ENCODE measurements around the gene AUTS2.

Gene AUTS2

DNA sequence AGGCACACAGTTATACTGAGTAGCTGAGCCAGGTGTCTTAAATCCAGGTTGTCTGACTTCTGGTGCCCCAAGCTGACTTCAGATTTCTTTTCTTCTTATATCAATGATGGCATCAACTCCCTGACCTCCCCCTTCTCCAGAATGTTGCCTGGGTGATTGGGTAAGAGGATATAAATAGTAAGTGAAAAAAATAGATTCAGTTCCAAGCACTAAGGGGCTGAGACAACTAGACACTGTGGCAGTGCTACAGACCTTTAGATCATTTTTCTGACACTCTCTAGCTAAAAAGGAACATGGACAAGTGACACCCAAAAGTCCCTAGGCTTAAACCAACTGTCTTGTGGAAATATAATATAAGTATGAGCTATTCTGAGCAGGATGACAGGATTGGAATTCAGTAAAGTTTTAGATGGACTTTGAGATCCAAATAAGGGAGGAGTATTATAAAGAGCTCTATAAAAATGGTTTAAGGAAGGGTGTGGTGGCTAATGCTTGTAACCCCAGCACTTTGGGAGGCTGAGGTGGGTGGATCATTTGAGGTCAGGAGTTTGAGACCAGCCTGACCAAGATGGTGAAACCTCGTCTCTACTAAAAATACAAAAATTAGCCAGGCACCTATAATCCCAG lies 944.6 kb downstream of the AUTS2 start:
- no peak for DNase-seq (ENCODE audit: extremely low read depth in 1 of 2, low read depth in 1 of 2)

DNA sequence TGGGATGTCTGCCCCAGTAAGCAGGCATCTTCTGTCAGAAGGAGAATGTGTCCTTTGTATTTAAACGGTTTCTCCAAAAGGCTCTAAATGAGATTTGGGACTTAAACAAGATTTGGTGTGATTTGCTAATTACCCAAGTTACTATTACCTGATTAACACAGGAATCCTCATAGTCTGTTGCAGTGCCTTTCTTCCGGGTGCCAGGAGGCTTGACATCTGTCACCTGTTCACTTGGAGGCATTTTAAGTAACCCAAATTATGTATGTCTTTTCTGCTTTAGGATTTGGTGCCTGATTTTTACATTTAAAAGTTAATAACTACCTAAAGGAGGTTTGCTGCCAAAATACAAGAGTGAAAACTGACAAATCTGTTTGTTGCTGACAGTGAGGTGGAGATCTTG lies 945.7 kb downstream of the AUTS2 start:
- no peak for DNase-seq (ENCODE audit: extremely low read depth in 1 of 2, low read depth in 1 of 2)

DNA sequence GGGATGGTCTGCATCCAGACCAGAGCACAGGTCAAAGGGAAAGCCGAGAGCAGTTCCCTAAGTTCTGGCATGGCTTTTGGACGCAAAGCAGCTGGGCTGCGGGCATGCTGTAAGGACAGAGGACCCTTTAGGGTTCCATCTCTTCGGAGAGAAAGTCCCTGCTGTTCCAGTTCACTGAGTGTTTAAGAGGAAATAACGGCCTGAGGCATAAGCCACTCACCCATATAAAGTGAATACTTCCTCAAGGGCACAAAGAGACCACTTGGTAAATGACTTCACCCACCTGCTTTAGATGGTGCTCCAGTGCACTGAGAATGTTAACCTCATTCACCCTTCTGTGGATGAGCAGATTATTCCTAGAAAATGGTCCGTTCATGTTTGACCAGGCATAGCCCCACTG lies 946.9 kb downstream of the AUTS2 start:
- no peak for DNase-seq (ENCODE audit: extremely low read depth in 1 of 2, low read depth in 1 of 2)

DNA sequence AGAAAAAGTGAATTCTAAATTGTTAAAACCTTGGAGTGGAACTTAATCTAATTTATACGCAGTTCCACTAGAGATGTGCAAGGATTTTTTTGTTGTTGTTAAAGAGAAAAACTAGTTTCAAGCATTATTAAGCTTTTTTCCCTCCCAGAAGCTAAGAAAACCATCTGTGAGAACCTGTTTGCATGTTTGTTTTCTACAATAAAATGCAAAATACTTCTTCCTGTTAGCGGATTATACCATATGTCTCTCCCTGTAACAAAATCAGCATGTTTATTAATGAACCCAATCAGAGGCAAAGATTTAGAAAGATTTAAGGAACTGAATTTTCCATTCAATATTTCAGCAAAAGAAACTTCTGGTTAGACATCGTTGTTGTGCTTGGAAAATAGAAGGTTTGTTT lies 953.9 kb downstream of the AUTS2 start:
- no peak for DNase-seq (ENCODE audit: extremely low read depth in 1 of 2, low read depth in 1 of 2)

DNA sequence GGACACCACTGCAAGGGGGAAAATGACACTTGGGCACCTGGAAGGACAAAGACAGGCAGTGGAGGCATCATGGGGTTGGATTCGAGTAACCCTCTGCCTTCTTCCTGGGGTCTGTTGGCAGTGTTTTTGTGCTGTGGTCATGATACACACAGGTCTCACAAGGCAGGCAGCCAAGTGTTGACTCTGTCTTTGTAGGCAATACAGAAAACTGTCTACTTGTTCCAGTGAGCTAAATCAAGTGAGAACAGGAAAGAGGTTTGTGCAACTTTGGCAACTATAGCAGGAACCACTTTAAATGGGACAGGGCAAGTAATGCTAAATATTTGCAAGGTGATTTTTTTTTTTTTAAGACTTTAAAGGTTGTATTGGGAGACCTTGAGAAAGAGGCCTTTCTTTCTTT lies 955.1 kb downstream of the AUTS2 start:
- no peak for DNase-seq (ENCODE audit: extremely low read depth in 1 of 2, low read depth in 1 of 2)

DNA sequence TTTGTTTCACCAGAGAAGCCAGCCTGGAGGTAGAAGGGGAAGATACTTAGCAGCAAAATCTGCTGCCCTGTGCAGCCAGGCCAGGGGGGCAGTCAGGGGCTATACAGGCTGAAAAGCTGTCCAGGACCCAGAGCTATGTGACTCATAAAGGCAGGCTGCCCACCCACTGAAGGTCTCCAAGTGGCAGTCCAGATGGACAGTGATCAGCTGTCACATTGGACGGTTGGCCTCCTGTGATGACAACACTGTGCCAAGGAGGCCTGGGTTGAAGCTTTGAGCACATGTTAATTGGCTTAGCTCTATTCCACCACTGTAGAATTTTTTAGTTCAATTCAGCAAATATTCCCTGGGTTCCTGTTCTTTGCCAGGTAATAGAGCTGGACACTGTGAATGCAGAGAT lies 956.4 kb downstream of the AUTS2 start:
- DNase-seq (ENCODE audit: extremely low read depth in 1 of 2, low read depth in 1 of 2) = no peak

DNA sequence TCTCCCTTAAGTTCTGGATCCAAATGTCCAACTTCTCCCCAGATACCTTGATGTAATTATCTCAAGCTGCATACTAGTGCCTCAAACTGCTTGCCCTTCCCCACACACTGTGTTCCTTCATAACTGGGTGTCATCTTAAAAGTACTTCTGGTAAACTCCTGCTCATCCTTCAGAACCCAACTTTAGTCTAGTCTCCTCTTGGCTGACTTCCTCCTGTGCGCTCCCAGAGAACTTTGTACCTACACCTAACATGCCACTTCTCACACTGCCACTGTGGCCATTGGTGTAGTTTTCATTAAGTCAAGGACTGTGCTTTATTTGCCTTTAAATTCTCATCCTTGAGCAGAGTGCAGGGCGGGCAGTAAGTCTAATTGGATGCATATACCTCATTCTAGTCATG lies 958.5 kb downstream of the AUTS2 start:
- no peak for DNase-seq (ENCODE audit: extremely low read depth in 1 of 2, low read depth in 1 of 2)

DNA sequence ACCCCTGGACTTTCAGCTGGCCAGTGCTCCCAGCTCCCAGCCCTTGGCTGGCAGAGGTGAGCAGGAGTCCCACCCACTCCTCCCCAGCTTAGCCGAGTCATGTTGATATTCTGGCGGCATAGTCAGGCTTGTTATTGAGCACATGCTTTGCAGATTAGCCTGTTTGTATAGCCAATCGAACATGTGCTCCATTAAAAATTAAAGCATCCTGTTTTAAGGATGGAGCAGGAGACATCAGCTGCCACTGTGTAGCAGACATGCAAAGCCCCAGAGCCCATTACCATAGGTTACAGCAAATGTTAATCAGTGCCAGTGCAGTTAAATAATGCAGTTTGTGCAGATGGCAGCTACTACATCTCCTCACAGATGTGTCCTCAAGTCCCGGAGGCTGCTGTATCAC lies 959.1 kb downstream of the AUTS2 start:
- no peak for DNase-seq (ENCODE audit: extremely low read depth in 1 of 2, low read depth in 1 of 2)

DNA sequence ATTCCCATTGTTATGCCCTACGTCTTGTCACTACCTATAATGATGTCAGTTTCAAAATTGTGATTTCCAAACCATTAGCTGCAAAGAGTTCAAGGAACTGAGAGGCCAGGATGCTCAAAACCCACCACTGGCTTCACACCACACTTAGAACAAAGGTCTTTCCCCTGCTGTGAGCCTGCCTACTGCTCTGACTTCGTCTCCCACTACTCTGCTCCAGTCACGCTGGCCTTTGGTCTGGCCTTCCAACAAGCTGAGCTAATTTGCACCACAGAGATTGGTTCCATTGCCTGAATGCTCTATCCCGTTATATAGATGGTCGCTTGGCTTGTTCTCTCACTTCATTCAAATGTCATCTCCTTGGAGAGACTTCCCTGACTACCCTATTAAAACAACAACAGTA lies 961.5 kb downstream of the AUTS2 start:
- no peak for DNase-seq (ENCODE audit: extremely low read depth in 1 of 2, low read depth in 1 of 2)

DNA sequence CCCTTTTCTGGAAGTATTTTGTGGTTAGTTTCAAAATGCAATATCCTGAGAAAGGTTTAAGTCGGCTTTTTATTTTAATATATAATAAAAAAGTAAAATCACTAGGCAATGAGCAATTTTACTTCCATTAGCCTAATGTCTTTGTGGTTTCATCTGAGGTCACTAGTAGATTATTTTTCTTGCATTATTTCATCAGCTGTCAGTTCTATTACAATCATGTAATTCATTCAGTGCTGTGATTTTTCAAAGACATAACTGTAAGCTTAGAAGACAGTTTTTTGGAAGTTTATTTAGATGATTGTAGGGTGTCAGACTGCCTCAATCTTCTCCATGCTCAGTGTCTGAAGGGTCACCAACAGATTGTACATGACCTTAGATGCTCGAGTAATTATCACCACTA lies 965.7 kb downstream of the AUTS2 start:
- DNase-seq (ENCODE audit: extremely low read depth in 1 of 2, low read depth in 1 of 2) = no peak

DNA sequence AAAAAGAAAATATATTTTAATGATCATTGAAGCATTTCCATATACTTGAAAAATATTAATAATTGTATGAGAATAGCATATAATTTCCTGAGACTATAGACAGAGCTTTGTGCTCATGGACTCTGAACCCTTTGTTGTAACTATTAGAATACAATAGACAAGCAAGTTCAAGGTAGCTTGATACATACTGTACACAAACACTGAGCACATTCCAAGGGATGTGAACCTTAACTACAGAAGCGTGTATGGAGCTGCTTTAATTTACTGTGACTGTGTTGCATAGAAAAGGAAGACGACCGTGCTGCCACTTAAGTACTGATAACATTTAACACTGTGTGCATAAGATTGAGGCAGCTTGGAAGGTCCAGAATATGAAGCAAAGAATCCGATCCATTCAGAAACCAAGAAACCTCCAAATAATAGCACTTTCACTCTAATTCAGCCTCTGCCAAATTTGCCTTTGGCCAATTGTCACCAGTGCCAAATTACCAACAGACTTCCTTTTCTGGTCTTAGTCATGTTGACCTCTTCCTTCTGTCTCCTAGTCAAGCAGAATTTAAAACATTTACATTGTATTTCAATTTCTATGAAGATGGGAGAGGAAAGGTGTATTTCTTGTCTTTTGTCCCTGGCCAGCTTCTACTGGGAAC lies 967.6 kb downstream of the AUTS2 start:
- DNase-seq (ENCODE audit: extremely low read depth in 1 of 2, low read depth in 1 of 2) = no peak

DNA sequence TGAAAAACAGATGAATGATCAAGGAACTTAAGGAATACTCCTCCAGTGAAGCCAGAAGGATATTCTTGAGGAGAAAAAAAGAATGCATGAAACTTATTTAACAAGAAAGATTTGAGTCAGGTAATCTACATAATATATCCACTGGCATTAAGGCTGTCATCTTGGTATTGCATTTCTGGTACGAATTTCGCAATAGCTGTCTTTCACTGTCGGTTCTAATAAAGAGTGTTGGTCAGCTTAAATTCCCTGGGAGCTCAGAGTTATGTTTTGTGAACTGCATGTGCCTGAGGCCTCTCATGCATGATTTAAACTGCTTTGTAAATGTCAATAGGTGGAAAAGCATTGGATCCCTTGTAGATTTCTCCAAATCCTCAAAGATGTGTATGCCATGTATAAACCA lies 968.4 kb downstream of the AUTS2 start:
- DNase-seq (ENCODE audit: extremely low read depth in 1 of 2, low read depth in 1 of 2) = no peak

DNA sequence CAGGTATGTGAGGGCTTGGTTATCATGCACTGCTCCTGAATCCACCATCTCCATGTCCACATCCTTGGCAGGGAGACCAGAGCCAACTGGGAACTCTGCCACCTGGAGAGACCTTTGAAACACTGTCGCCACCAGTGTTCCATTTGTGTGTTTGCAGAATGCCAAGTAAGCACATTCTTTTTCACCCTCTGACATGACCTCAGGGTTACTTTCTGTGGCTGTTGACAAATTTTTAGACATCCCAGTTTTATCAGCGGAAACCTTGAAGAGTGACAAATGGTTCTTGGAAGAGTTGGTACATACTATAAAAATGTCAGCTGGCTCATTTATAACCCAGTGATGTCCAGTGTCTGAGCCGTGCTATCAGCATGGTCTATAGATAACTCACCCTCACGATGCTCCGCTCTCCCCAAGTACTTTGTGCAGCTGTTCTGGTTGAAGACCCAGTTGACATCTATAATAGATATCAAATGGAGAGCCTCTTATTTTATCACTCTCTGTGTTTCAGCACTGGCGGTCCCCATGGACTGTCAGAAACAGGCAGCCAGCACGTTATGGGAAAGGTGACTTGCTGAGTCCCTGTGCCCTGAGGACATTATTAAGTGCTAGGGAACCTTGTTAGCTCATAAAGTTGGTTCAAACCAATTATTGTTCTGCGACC lies 970.5 kb downstream of the AUTS2 start:
- DNase-seq (ENCODE audit: extremely low read depth in 1 of 2, low read depth in 1 of 2) = no peak

DNA sequence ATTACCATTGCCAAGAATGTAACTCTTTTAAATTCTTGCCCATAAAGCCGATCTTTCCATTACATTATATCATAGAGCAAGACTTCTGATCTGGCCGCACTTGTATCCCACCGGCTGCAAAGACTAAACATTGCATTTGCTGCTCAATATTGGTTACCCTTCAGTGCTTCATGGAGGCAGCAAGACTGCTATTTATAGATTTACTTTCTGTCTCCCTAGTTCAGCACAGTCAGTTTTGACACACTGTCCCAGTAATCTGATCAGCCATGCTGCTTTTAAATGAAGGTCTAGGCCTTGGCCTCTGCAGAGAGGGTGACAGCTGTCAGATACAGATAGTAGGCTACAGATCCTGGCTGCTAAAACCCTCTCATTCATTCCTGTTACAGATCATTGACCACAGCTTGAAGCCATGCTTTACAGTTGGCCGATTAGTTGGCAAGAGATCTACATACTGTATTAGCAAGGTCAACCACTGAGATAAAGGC lies 971.1 kb downstream of the AUTS2 start:
- DNase-seq (ENCODE audit: extremely low read depth in 1 of 2, low read depth in 1 of 2) = no peak

DNA sequence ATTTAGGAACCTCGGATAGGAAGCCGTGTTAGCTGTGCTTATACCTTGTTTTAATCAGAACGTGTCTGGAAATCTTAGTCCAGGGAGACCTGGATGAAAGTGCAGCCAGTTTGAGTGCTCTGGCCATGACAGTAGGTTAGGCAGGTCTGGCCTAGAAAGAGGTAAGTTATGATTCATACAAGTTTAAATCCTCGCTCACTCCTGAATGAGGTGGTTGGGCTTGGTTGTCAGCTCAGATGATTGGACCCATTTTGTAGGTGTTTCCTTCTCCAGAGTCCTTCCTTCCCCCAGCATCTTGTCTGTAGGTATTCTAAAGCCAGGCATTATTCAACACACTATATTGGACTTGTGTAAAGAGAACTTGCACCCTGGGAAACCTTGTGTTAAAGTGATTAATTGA lies 971.8 kb downstream of the AUTS2 start:
- no peak for DNase-seq (ENCODE audit: extremely low read depth in 1 of 2, low read depth in 1 of 2)

DNA sequence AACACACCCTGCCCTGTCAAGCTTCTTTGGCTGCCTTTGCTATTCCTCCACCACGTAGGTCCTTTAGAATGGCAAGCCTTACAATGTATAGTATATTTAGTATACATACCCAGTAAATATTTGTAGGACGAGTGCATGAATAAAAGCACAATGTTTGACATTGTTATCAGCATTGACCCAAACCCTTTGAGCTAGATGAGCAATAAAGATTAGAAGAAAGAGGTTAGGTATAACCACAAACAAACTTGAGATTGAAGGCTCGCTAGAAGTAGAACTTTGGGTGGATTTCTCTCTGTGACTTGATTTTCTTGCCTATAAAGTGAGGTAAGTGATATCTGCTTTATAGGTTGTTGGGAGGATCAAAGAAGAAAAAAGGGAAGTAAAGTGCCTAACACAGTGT lies 972.7 kb downstream of the AUTS2 start:
- no peak for DNase-seq (ENCODE audit: extremely low read depth in 1 of 2, low read depth in 1 of 2)

DNA sequence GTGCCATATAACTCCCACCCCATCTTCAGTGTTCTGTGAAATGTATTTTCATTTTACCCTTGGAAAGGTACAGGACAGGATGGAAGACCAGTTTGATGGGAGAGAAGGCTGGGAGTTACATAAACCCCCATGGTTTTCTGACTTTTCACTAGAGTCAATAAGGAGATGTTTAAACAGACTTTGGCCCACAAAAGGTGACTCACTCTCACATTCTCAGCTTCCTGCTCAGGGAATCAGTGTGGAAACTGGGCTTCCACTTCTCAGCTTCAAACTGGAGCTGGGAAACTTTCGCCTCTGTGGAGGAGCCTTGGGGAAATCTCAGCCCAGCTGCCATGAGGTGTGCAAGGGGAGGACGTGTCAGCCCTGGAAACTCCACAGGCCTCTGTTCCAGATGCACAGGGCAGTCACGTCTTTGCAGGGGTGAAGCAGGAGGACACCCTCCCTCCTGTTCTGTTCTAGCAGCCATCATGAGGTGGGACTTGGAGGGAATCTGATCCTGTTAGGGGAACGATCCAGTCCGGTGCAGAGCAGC lies 973.2 kb downstream of the AUTS2 start:
- no peak for DNase-seq (ENCODE audit: extremely low read depth in 1 of 2, low read depth in 1 of 2)

DNA sequence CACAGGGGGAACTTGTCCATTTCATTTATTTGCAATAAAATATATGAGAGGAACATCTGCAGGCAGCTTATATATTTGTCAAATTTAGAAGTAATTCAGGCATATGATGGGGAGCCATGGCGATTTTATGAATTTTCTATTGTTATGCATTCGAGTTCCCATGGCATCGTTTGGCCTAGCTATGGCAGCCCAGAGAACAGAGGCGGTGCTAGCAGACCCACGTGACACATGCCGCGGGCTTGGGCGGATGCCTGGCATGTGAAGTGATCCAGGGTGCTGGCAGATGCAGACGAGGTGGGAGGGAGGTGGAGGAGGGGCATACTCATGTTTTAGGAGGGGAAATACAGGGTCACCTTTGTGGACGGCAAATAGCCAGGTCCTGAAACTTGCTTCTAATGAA lies 973.7 kb downstream of the AUTS2 start:
- no peak for DNase-seq (ENCODE audit: extremely low read depth in 1 of 2, low read depth in 1 of 2)

DNA sequence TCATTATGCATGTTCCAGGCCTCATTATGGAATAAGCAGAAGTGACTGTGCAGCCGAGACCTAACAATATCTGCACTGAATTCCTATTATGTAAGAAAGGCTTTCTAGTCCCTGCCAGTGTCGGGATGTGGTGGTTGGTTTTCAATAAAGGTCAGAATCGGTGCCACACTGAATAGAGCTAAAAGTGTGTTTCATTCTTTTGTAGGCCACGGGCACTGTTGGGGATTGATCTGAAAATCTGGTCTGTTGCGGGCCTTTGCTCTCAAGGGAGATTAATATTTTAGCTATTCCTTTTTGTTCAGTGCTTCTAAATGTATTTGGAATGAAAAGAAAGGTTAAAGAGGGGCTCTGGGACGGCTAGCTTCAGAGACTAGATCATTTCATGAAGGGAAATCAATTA lies 974.3 kb downstream of the AUTS2 start:
- DNase-seq (ENCODE audit: extremely low read depth in 1 of 2, low read depth in 1 of 2) = no peak

DNA sequence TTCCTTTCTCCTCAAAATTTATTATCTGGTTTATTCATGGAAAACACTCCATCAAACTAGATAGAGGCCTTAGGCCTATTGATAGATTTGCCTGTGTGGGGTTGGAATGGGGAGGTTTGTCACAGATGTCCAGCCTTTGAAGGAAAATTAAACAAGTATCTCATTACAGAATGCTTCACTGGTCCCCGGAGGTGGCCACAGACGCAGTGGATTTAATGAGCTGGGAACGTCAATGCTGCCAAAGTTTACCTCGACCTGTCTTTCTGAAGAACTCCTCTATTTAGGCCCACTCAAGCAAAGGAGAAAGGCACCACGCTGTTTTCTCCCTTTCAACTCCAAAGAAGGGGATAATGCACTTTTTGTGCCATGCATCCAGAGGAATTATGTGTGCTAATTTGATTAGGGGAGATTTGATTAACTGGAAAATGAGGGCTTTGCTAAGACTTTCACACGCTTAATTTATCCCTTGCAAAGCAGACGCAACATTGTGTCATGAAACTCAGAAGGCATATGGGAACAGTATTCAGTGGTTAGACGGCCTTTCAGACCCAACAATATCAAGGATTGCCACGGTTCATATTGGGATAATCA lies 974.9 kb downstream of the AUTS2 start:
- no peak for DNase-seq (ENCODE audit: extremely low read depth in 1 of 2, low read depth in 1 of 2)

DNA sequence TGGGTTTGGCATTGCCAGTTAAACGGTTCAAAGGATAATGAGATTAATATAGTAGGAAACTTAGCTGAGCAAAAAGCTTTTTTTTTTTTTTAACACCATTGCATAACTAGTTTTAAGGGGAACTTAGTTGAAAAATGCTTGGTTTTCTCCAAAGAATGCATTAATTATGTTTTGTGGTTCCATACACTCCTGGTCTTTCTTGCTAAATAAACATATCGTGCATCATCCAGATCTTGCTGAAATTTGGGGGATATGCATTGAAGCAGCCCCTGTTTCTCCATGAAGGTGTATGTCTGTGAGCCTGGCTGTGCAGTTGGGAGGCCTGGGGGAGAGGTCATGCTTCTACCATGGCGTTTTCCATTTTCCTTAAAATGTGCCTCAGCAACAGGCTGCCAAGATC lies 975.4 kb downstream of the AUTS2 start:
- no peak for DNase-seq (ENCODE audit: extremely low read depth in 1 of 2, low read depth in 1 of 2)

DNA sequence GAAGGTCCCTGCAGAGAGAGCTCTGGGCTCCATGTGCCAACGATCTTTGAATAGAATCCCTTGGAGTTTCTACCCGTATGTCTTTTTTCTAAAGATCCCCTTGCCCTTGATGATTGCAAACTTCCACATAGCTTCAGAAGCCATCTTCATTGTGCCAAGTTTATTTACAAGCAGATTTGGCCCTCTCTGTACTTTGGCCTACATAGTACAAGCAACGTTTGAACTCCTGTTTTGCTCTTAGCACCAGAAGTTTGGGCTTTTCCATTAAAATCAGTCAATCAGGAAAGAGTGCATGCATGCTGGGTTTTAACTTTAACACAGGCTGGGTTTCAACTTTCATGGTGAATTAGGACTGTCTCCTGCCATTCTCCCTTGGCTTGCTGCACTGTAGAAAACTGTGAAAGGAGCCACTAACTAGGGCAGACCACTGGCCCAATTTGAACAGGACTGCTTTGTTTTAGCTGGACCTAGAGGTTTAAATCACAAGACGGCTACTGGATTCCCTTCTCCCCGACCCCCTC lies 976.1 kb downstream of the AUTS2 start:
- DNase-seq (ENCODE audit: extremely low read depth in 1 of 2, low read depth in 1 of 2) = no peak

Data from stimulated activated CD8-positive, alpha-beta memory T cell treated with anti-CD3 and anti-CD28 coated beads, Interleukin-7, amount 100 ng/mL, for 48 hours (primary cell).